GM18502 (cell line): ENCODE results near the gene SMO.
"Not testable (repeated sequence)": the region's sequence is repeated elsewhere in the genome, so short reads cannot be mapped to it uniquely, and the experiment has no call there.

ENCODE experiments used
- ATAC-seq: cut with Tn5 transposase; IDR thresholded peaks from one replicate; pipeline ENCODE4 v1.9.1; 2021; ENCODE audit warnings: mild to moderate bottlenecking; ENCODE audit not compliant: unreplicated experiment, poor library complexity

SMO gene

GRCh38 chr7:129169171-129169671, 19.2 kb upstream of the SMO start:
- peak; percentile 34 for ATAC-seq

DNA sequence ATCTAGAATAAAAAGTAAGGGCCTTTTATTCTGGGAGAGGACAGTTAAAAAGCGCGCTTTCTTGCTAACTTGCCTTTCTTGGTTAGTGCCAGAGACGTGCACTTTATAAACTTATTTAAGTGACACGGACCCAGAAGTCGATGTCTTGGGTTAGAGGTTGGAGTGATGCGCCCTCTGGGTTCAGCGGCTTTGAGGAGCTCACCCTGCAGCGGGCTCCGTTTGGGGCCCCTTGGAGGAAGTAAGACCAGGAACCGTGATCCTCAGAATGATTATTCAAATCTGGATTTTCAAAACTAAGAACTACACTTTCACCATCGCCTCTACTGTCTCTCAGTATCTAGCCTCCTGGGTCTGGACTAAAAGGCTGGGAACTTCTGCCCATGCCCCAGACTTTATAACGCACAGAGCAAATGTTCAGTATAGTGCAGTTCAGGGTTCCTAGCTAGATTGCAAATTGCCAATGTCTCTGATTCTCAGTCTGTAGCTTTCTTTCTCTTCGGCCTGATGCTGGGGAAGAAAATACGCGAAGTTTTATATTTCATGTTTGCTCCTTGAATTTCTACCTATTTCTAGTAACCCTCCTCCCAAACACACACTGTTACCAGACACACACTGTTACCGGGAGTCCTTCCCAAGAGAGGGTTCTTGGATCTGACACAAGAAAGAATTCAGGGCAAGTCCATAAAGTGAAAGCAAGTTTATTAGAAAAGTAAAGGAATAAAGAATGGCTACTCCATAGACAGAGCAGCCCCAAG, 18.6 kb upstream of the SMO start:
- ATAC-seq = peak; percentile 65

- ATAC-seq = no peak
These were observed 17.9 kb upstream of the SMO start for GRCh38 chr7:129170441-129171021.

- ATAC-seq = not testable (repeated sequence)
These were observed 14.6 kb upstream of the SMO start for GRCh38 chr7:129173861-129174260.

GRCh38 chr7:129176916-129177710, 11.3 kb upstream of the SMO start:
- no peak for ATAC-seq

GRCh38 chr7:129184981-129185670, 3.3 kb upstream of the SMO start:
- no peak for ATAC-seq

DNA sequence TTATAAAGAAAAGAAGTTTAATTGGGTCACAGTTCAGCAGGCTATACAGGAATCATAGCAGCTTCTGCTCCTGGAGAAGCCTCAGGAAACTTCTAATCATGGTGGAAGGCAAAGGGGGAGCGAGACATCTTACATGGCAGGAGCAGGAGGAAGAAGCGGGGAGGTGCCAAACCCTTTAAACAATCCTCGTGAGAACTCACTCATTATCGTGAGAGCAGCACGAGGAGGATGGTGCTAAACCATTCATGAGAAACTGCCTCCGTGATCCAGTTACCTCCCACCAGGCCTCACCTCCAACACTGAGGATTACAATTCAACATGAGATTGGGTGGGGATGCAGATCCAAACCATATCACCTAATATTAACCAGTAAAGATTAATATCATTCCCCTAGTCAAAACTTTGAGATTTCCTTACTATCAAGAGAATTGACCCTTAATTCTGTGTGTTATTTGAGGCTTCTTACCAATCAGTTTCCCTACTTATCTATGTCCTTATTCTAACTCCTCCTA, 1.6 kb upstream of the SMO start:
- ATAC-seq = no peak

DNA sequence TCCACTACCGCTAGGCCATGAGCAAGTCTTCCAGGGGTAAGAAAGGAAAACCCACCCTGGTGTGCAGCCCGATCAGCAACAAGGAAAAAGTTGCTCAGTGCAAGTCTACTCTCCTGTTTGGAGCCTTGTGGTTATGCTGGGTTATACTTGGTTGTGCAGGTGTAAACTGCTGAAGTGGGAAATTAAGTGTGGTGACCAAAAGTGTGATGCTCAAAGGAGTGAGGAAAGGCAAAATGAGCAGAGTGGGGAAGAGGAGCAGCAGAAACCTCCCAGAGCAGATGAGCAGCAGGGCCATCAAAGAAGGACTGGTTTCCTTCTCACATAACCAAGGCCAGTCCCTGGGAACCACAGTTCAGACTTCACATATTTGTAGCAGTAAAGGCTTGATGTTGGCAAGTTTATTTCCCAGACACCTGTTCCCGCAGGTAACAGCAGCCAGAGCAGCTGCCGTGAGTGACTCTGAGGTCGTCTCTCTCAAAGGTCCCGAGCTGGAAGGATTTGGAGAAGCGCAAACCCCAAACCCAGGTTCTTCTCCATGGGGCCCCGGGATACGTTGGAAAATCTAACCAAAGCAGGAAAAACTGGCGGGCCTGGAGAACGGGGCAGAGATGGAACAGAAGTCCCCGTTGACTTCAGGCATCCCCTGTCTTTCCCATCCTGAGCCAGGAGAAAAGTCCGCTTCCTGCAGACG, 607 bp upstream of the SMO start:
- no peak for ATAC-seq

DNA sequence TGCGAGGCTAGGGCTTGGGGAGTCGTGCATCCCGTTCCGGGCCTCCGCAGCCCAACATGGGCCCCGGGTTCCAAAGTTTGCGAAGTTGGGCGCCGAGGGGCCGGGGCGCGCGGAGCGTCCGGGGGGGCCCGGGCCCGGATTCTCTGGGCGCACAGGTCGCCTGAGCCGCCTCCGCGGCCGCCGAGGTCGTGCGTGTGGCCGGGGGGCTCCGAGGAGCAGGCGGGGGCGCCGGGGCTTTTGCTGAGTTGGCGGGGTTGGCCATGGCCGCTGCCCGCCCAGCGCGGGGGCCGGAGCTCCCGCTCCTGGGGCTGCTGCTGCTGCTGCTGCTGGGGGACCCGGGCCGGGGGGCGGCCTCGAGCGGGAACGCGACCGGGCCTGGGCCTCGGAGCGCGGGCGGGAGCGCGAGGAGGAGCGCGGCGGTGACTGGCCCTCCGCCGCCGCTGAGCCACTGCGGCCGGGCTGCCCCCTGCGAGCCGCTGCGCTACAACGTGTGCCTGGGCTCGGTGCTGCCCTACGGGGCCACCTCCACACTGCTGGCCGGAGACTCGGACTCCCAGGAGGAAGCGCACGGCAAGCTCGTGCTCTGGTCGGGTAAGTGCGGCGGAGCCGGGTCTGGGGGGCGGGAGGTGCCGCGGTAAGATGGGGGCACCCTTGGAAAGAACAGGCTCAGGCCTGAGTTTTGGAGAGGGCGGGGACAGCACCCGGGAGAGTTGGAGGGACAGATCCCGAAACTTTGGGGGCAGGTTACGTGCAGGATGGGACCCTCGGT, 643 bp downstream of the SMO start:
- ATAC-seq = no peak

- no peak for ATAC-seq
These were observed 1.4 kb downstream of the SMO start for GRCh38 chr7:129189661-129190310.

- ATAC-seq = no peak
These were observed 2.8 kb downstream of the SMO start for GRCh38 chr7:129191272-129191671.

- no peak for ATAC-seq
These were observed 5.5 kb downstream of the SMO start for GRCh38 chr7:129193892-129194291.

GRCh38 chr7:129197771-129198170, 9.3 kb downstream of the SMO start:
- no peak for ATAC-seq

- ATAC-seq = no peak
These were observed 11.0 kb downstream of the SMO start for GRCh38 chr7:129199406-129199805.

- no peak for ATAC-seq
These were observed 13.8 kb downstream of the SMO start for GRCh38 chr7:129202058-129202777.

GRCh38 chr7:129203050-129203741, 14.8 kb downstream of the SMO start:
- no peak for ATAC-seq

- ATAC-seq = no peak
These were observed 16.8 kb downstream of the SMO start for GRCh38 chr7:129205126-129205818.
